Nephron progenitor cell (in vitro differentiated cells): Measurements from ENCODE around the gene LBHD1.
"Not testable (repeated sequence)": the region's sequence is repeated elsewhere in the genome, so short reads cannot be mapped to it uniquely, and the experiment has no call there.

Experiments used
- DNase-seq: peaks from one replicate; pipeline ENCODE4 v3.0.0; 2021
- H3K27ac Mint-ChIP-seq: 2 replicates; pipeline ENCODE4 v1.8.0; 2021; ENCODE audit warnings: mild to moderate bottlenecking, moderate library complexity, mixed read lengths
- H3K27me3 Mint-ChIP-seq: 2 replicates; pipeline ENCODE4 v1.8.0; 2021; ENCODE audit warnings: mild to moderate bottlenecking, low read depth, mixed read lengths; ENCODE audit not compliant: poor library complexity
- H3K36me3 Mint-ChIP-seq: 2 replicates; pipeline ENCODE4 v1.8.0; 2021; ENCODE audit warnings: low read depth, mixed read lengths
- H3K4me1 Mint-ChIP-seq: 2 replicates; pipeline ENCODE4 v1.8.0; 2021; ENCODE audit warnings: mixed read lengths
- H3K4me3 Mint-ChIP-seq: 2 replicates; pipeline ENCODE4 v1.8.0; 2021; ENCODE audit warnings: mild to moderate bottlenecking, moderate library complexity, mixed read lengths
- H3K9me3 Mint-ChIP-seq: 2 replicates; pipeline ENCODE4 v1.8.0; 2021; ENCODE audit warnings: mild to moderate bottlenecking, moderate library complexity, mixed read lengths
- CTCF ChIP-seq: fragments of 200-600 bp; sonication (generic); IDR thresholded peaks from 2 replicates; pipeline ENCODE4 v1.5.0; 2021; ENCODE audit warnings: antibody characterized with exemption

Gene LBHD1

GRCh38 chr11:62676698-62677097, 4.6 kb upstream of the LBHD1 start:
- H3K27me3 Mint-ChIP-seq: no peaks in the 10 kb centered on the region
- peaks cover 53% of the 10 kb centered on the region for H3K4me1 Mint-ChIP-seq
- TF ChIP-seq CTCF: no peak
- peaks cover 26% of the 10 kb centered on the region for H3K36me3 Mint-ChIP-seq
- peak overlapping the region; percentile 88 for H3K4me3 Mint-ChIP-seq
- no peaks in the 10 kb centered on the region for H3K9me3 Mint-ChIP-seq
- H3K27ac Mint-ChIP-seq: peak overlapping the region; percentile 53
- no peak for DNase-seq

GRCh38 chr11:62675415-62675814, 3.3 kb upstream of the LBHD1 start:
- H3K4me3 Mint-ChIP-seq, DNase-seq, H3K9me3 Mint-ChIP-seq, H3K27ac Mint-ChIP-seq, H3K27me3 Mint-ChIP-seq: not testable (repeated sequence)
- Mint-ChIP-seq H3K36me3 (peaks cover 26% of the 10 kb centered on the region), H3K4me1 (peaks cover 55% of the 10 kb centered on the region)

- H3K9me3 Mint-ChIP-seq: no peaks in the 10 kb centered on the region
- H3K27ac Mint-ChIP-seq: peak overlapping the region; percentile 66
- TF ChIP-seq CTCF: no peak
Measured at GRCh38 chr11:62673196-62673525, 1.1 kb upstream of the LBHD1 start.

GRCh38 chr11:62671236-62671607, 845 bp downstream of the LBHD1 start:
- DNase-seq: no peak
- H3K27ac Mint-ChIP-seq: peak overlapping the region; percentile 98
- H3K4me3 Mint-ChIP-seq: peak overlapping the region; percentile 99
- H3K36me3 Mint-ChIP-seq: peaks cover 23% of the 10 kb centered on the region
- no peak for TF ChIP-seq CTCF
- no peaks in the 10 kb centered on the region for H3K9me3 Mint-ChIP-seq
- peaks cover 49% of the 10 kb centered on the region for H3K4me1 Mint-ChIP-seq
- no peaks in the 10 kb centered on the region for H3K27me3 Mint-ChIP-seq

More at GRCh38 chr11:62673196-62673525, 1.1 kb upstream of the LBHD1 start:
- no peaks in the 10 kb centered on the region for H3K27me3 Mint-ChIP-seq
- peak overlapping the region; percentile 99 for H3K4me3 Mint-ChIP-seq
- no peak for DNase-seq
- H3K36me3 Mint-ChIP-seq: peaks cover 30% of the 10 kb centered on the region
- peaks cover 51% of the 10 kb centered on the region for H3K4me1 Mint-ChIP-seq

GRCh38 chr11:62669420-62670161, 2.5 kb downstream of the LBHD1 start:
- H3K9me3 Mint-ChIP-seq: no peaks in the 10 kb centered on the region
- H3K27me3 Mint-ChIP-seq: no peaks in the 10 kb centered on the region
- no peak for DNase-seq
- H3K36me3 Mint-ChIP-seq: peaks cover 16% of the 10 kb centered on the region
- peak overlapping the region; percentile 50 for H3K27ac Mint-ChIP-seq
- no peak for TF ChIP-seq CTCF
- H3K4me3 Mint-ChIP-seq: peak overlapping the region; percentile 99
- peaks cover 55% of the 10 kb centered on the region for H3K4me1 Mint-ChIP-seq

GRCh38 chr11:62667460-62667859, 4.6 kb downstream of the LBHD1 start:
- peaks cover 46% of the 10 kb centered on the region for H3K4me1 Mint-ChIP-seq
- peak overlapping the region; percentile 57 for H3K27ac Mint-ChIP-seq
- H3K27me3 Mint-ChIP-seq: no peaks in the 10 kb centered on the region
- no peaks in the 10 kb centered on the region for H3K9me3 Mint-ChIP-seq
- no peak for TF ChIP-seq CTCF
- H3K4me3 Mint-ChIP-seq: peak overlapping the region; percentile 98
- no peak for DNase-seq
- H3K36me3 Mint-ChIP-seq: peaks cover 23% of the 10 kb centered on the region
